ENCODE results near the gene HSD11B2. TPM values are rescaled to one million over a fixed set of nuclear protein-coding genes. Genes with fewer than 3 reads are reported as not detected.

Gene HSD11B2
- total RNA-seq, 1 donor from 2014 or later: 38.7 TPM

- TF ChIP-seq, protein P1, sequence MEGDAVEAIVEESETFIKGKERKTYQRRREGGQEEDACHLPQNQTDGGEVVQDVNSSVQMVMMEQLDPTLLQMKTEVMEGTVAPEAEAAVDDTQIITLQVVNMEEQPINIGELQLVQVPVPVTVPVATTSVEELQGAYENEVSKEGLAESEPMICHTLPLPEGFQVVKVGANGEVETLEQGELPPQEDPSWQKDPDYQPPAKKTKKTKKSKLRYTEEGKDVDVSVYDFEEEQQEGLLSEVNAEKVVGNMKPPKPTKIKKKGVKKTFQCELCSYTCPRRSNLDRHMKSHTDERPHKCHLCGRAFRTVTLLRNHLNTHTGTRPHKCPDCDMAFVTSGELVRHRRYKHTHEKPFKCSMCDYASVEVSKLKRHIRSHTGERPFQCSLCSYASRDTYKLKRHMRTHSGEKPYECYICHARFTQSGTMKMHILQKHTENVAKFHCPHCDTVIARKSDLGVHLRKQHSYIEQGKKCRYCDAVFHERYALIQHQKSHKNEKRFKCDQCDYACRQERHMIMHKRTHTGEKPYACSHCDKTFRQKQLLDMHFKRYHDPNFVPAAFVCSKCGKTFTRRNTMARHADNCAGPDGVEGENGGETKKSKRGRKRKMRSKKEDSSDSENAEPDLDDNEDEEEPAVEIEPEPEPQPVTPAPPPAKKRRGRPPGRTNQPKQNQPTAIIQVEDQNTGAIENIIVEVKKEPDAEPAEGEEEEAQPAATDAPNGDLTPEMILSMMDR (IDR thresholded peaks at IDR 0.05; ENCODE audit: unreplicated experiment): no peak
- H3K27ac Mint-ChIP-seq: no peak overlapping the region
- H3K27me3 Mint-ChIP-seq: peaks cover 35% of the 10 kb centered on the region
- no peaks in the 10 kb centered on the region for H3K9me3 Mint-ChIP-seq (ENCODE audit: low read depth)
- H3K4me1 Mint-ChIP-seq (ENCODE audit: low read depth): peaks cover 4% of the 10 kb centered on the region
- no peak for DNase-seq (ENCODE audit: low spot score, unreplicated experiment)
- H3K4me3 Mint-ChIP-seq (ENCODE audit: low read depth): no peak overlapping the region
- peaks cover 1% of the 10 kb centered on the region for H3K36me3 Mint-ChIP-seq (ENCODE audit: insufficient read depth)
These were observed 42.7 kb upstream of the HSD11B2 start for GRCh38 chr16:67388191-67388590.

GRCh38 chr16:67388591-67388990, 42.3 kb upstream of the HSD11B2 start:
- Mint-ChIP-seq H3K4me1 (ENCODE audit: low read depth) (peaks cover 4% of the 10 kb centered on the region), H3K9me3 (ENCODE audit: low read depth) (no peaks in the 10 kb centered on the region), H3K27ac (no peak overlapping the region), H3K27me3 (peaks cover 35% of the 10 kb centered on the region), H3K4me3 (ENCODE audit: low read depth) (no peak overlapping the region), H3K36me3 (ENCODE audit: insufficient read depth) (peaks cover 1% of the 10 kb centered on the region)
- DNase-seq (ENCODE audit: low spot score, unreplicated experiment): no peak
- TF ChIP-seq, protein P1 (IDR thresholded peaks at IDR 0.05; ENCODE audit: unreplicated experiment): no peak

GRCh38 chr16:67389911-67390815, 40.8 kb upstream of the HSD11B2 start:
- H3K4me3 Mint-ChIP-seq (ENCODE audit: low read depth): no peak overlapping the region
- H3K36me3 Mint-ChIP-seq (ENCODE audit: insufficient read depth): peaks cover 1% of the 10 kb centered on the region
- TF ChIP-seq, protein P1 (IDR thresholded peaks at IDR 0.05; ENCODE audit: unreplicated experiment): no peak
- no peak overlapping the region for H3K27ac Mint-ChIP-seq
- peaks cover 8% of the 10 kb centered on the region for H3K4me1 Mint-ChIP-seq (ENCODE audit: low read depth)
- H3K27me3 Mint-ChIP-seq: peaks cover 38% of the 10 kb centered on the region
- no peaks in the 10 kb centered on the region for H3K9me3 Mint-ChIP-seq (ENCODE audit: low read depth)
- DNase-seq (ENCODE audit: low spot score, unreplicated experiment): no peak

GRCh38 chr16:67390816-67391423, 40.0 kb upstream of the HSD11B2 start:
- Mint-ChIP-seq H3K36me3 (ENCODE audit: insufficient read depth) (peaks cover 1% of the 10 kb centered on the region), H3K4me1 (ENCODE audit: low read depth) (peaks cover 10% of the 10 kb centered on the region), H3K4me3 (ENCODE audit: low read depth) (no peak overlapping the region), H3K27me3 (peaks cover 35% of the 10 kb centered on the region), H3K27ac (no peak overlapping the region), H3K9me3 (ENCODE audit: low read depth) (no peaks in the 10 kb centered on the region)
- DNase-seq (ENCODE audit: low spot score, unreplicated experiment): no peak
- TF ChIP-seq, protein P1 (IDR thresholded peaks at IDR 0.05; ENCODE audit: unreplicated experiment): no peak

DNA sequence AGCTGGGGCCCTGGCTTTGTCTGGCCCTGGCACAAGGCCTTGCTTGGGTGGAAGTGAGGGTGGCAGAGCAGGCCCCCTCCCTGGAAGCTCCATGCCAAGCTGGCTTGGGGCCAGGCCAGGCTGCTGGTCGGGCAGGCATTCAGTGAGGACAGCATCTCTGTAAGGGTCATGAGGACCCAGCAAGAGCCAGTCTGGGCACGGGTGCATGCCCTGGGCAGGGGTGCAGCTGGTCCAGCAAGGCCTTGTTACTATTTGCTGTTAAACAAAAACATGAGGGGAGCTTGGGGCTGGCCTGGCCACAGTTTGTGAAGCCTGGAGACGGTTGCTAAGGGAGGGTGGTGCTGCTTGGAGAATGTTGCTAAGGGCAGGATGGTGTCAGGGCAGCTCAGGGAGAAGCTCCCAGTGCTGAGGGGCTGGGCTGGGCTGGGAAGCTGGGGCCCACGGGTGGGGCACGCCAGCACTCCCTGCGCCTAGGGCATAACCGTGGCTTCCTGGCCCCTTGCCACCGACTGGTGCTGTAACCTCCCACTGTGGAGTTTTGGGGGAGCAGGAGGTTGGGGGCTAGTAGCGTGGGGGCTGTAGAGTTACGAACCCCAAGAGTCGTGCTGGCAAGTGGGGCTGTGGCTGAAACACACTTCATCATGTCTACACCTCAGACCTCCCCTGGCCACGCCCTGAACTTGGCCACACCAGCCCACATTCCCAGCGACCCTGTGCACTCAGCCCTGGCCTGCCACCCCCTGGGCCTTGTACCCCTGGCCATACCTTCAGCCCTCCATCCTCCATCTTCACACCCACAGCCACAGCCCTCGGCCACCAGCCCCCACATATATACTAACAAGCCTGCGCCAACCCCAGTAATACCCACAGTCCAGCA, 39.3 kb upstream of the HSD11B2 start:
- peaks cover 30% of the 10 kb centered on the region for H3K27me3 Mint-ChIP-seq

More for the DNA sequence above, 39.3 kb upstream of the HSD11B2 start:
- Mint-ChIP-seq H3K27ac (no peak overlapping the region), H3K36me3 (ENCODE audit: insufficient read depth) (peaks cover 1% of the 10 kb centered on the region), H3K4me1 (ENCODE audit: low read depth) (peaks cover 12% of the 10 kb centered on the region), H3K9me3 (ENCODE audit: low read depth) (no peaks in the 10 kb centered on the region), H3K4me3 (ENCODE audit: low read depth) (no peak overlapping the region)
- TF ChIP-seq, protein P1 (IDR thresholded peaks at IDR 0.05; ENCODE audit: unreplicated experiment): no peak
- no peak for DNase-seq (ENCODE audit: low spot score, unreplicated experiment)
